Neural cell (in vitro differentiated cells): ENCODE results near the gene DIAPH2. TPM values are rescaled to one million over a fixed set of nuclear protein-coding genes. Genes with fewer than 3 reads are reported as not detected.

ENCODE experiments used
- H2AFZ ChIP-seq: fragments of 200-600, 300-800 bp; sonication (generic), shearing (Covaris generic); 2 replicates; pipeline ENCODE4 v1.6.0; 2014; ENCODE audit warnings: low read depth, mild to moderate bottlenecking, antibody characterized with exemption, low read length, moderate library complexity
- H3F3A ChIP-seq: fragments of 200-600 bp; shearing (Covaris generic); 2 replicates; pipeline ENCODE4 v1.6.1; 2016; ENCODE audit warnings: mild to moderate bottlenecking, moderate library complexity, mixed read lengths, antibody characterized with exemption, low read length; ENCODE audit not compliant: insufficient read depth, poor library complexity, severe bottlenecking
- H3K27ac ChIP-seq: fragments of 200-600, 300-800 bp; sonication (generic), shearing (Covaris generic); 2 replicates; pipeline ENCODE4 v1.5.1; 2014; ENCODE audit warnings: mild to moderate bottlenecking, low read length, moderate library complexity
- H3K27me3 ChIP-seq: fragments of 300-800, 200-600 bp; sonication (generic), shearing (Covaris generic); 2 replicates; pipeline ENCODE4 v1.6.0; 2014; ENCODE audit warnings: mild to moderate bottlenecking, low read depth, low read length, moderate library complexity; ENCODE audit not compliant: insufficient read depth
- H3K36me3 ChIP-seq: fragments of 300-800, 200-600 bp; sonication (generic), shearing (Covaris generic); 2 replicates; pipeline ENCODE4 v1.5.1; 2014; ENCODE audit warnings: mild to moderate bottlenecking, antibody characterized with exemption, low read length, moderate library complexity; ENCODE audit not compliant: insufficient read depth
- H3K4me2 ChIP-seq: fragments of 300-800, 200-600 bp; sonication (generic), shearing (Covaris generic); 2 replicates; pipeline ENCODE4 v1.6.0; 2014; ENCODE audit warnings: mild to moderate bottlenecking, low read length
- H3K4me3 ChIP-seq: fragments of 300-800, 200-600 bp; sonication (generic), shearing (Covaris generic); 2 replicates; pipeline ENCODE4 v1.5.1; 2014; ENCODE audit warnings: mild to moderate bottlenecking, low read length, moderate library complexity
- H3K79me2 ChIP-seq: fragments of 200-600 bp; shearing (Covaris generic); replicated peaks from 2 replicates; pipeline ENCODE4 v1.6.0; 2014; ENCODE audit warnings: mild to moderate bottlenecking, low read length, moderate library complexity; ENCODE audit not compliant: insufficient read depth
- H3K9ac ChIP-seq: fragments of 300-800, 200-600 bp; sonication (generic), shearing (Covaris generic); 2 replicates; pipeline ENCODE4 v1.6.1; 2016; ENCODE audit warnings: mild to moderate bottlenecking, low read length, mixed read lengths
- H3K9me2 ChIP-seq: fragments of 200-600 bp; shearing (Covaris generic); 2 replicates; pipeline ENCODE4 v1.6.1; 2016; ENCODE audit warnings: mild to moderate bottlenecking, low read length, mixed read lengths; ENCODE audit not compliant: insufficient read depth
- H3K9me3 ChIP-seq: fragments of 200-600, 300-800 bp; sonication (generic), shearing (Covaris generic); 2 replicates; pipeline ENCODE4 v1.6.1; 2016; ENCODE audit warnings: mild to moderate bottlenecking, mixed run types, low read length, moderate library complexity, mixed read lengths
- H4K20me1 ChIP-seq: fragments of 200-600 bp; shearing (Covaris generic); 2 replicates; pipeline ENCODE4 v1.6.1; 2016; ENCODE audit warnings: mild to moderate bottlenecking, mixed run types; ENCODE audit not compliant: insufficient read depth
- CTCF ChIP-seq: fragments of 450-650 bp; IDR thresholded peaks from 2 replicates; pipeline ENCODE4 v1.5.1; 2014; ENCODE audit warnings: antibody characterized with exemption, mild to moderate bottlenecking, moderate library complexity; ENCODE audit not compliant: poor library complexity, severe bottlenecking
- EP300 ChIP-seq: fragments of 450-650 bp; conservative IDR thresholded peaks from 2 replicates; pipeline ENCODE4 v1.6.1; 2014; ENCODE audit warnings: antibody characterized with exemption, mild to moderate bottlenecking, moderate library complexity; ENCODE audit not compliant: poor library complexity, severe bottlenecking
- EZH2 ChIP-seq: fragments of 200-600, 300-800 bp; shearing (Covaris generic), sonication (generic); IDR thresholded peaks from 2 replicates; pipeline ENCODE4 v1.6.1; 2014; ENCODE audit warnings: antibody characterized with exemption, low read length, borderline replicate concordance, mild to moderate bottlenecking; ENCODE audit not compliant: insufficient read depth, poor library complexity, severe bottlenecking
- MXI1 ChIP-seq: fragments of 450-650 bp; conservative IDR thresholded peaks from 2 replicates; pipeline ENCODE4 v1.6.1; 2014; ENCODE audit warnings: antibody characterized with exemption, mild to moderate bottlenecking; ENCODE audit not compliant: poor library complexity, severe bottlenecking
- POLR2AphosphoS5 ChIP-seq: IDR thresholded peaks from 2 replicates; pipeline ENCODE4 v1.6.1; 2012
- RAD21 ChIP-seq: fragments of 450-650 bp; conservative IDR thresholded peaks from 2 replicates; pipeline ENCODE4 v1.6.1; 2014; ENCODE audit warnings: antibody characterized with exemption, mild to moderate bottlenecking, moderate library complexity
- REST ChIP-seq: IDR thresholded peaks from 2 replicates; pipeline ENCODE4 v1.6.1; 2012; ENCODE audit warnings: borderline replicate concordance
- SMC3 ChIP-seq: fragments of 450-650 bp; conservative IDR thresholded peaks from 2 replicates; pipeline ENCODE4 v1.6.1; 2014; ENCODE audit warnings: antibody characterized with exemption, mild to moderate bottlenecking, moderate library complexity; ENCODE audit not compliant: poor library complexity
- TAF1 ChIP-seq: IDR thresholded peaks from 2 replicates; pipeline ENCODE4 v1.6.1; 2012; ENCODE audit warnings: low read depth
- polyA plus RNA-seq: library from polyadenylated mRNA; depleted of rRNA; stranded (reverse); fragments of >200 nt; gene quantifications from 2 replicates; pipeline ENCODE4 v1.2.3, GENCODE V29; 2014

DIAPH2 gene
- polyA plus RNA-seq, 1 donor from 2014 or later: 0.07 TPM

- no peaks in the 10 kb centered on the region for H3F3A ChIP-seq
- TF ChIP-seq EP300: no peak
- H3K9ac ChIP-seq: no peak overlapping the region
- H3K27me3 ChIP-seq: no peaks in the 10 kb centered on the region
- no peak overlapping the region for H3K4me2 ChIP-seq
- no peak overlapping the region for H2AFZ ChIP-seq
- H3K27ac ChIP-seq: no peak overlapping the region
- no peaks in the 10 kb centered on the region for H3K9me2 ChIP-seq
- no peaks in the 10 kb centered on the region for H3K9me3 ChIP-seq
- H4K20me1 ChIP-seq: no peaks in the 10 kb centered on the region
- no peak overlapping the region for H3K4me3 ChIP-seq
- H3K79me2 ChIP-seq: no peaks in the 10 kb centered on the region
- no peaks in the 10 kb centered on the region for H3K36me3 ChIP-seq
Measured at GRCh38 chrX:97229318-97229717, 544.7 kb downstream of the DIAPH2 start.

- no peaks in the 10 kb centered on the region for H3F3A ChIP-seq
- no peaks in the 10 kb centered on the region for H3K79me2 ChIP-seq
- H4K20me1 ChIP-seq: no peaks in the 10 kb centered on the region
- H3K4me2 ChIP-seq: no peak overlapping the region
- H3K9me3 ChIP-seq: no peaks in the 10 kb centered on the region
- H3K9me2 ChIP-seq: no peaks in the 10 kb centered on the region
- no peak overlapping the region for H3K27ac ChIP-seq
- H3K36me3 ChIP-seq: no peaks in the 10 kb centered on the region
- TF ChIP-seq RAD21: no peak
- TF ChIP-seq TAF1: no peak
- no peak for TF ChIP-seq EP300
- no peak for TF ChIP-seq SMC3
- TF ChIP-seq POLR2AphosphoS5: no peak
- no peak for TF ChIP-seq REST
- no peak for TF ChIP-seq MXI1
- TF ChIP-seq EZH2: no peak
- no peak for TF ChIP-seq CTCF
- H3K4me3 ChIP-seq: no peak overlapping the region
- H3K9ac ChIP-seq: no peak overlapping the region
- no peaks in the 10 kb centered on the region for H3K27me3 ChIP-seq
- H2AFZ ChIP-seq: no peak overlapping the region
Measured at GRCh38 chrX:97230948-97231347, 546.3 kb downstream of the DIAPH2 start.

GRCh38 chrX:97234471-97235081 is 549.9 kb downstream of the DIAPH2 start:
- no peak overlapping the region for H3K9ac ChIP-seq
- no peaks in the 10 kb centered on the region for H3K9me3 ChIP-seq
- no peak overlapping the region for H2AFZ ChIP-seq
- H3K4me2 ChIP-seq: no peak overlapping the region
- no peaks in the 10 kb centered on the region for H3K79me2 ChIP-seq
- H3K36me3 ChIP-seq: no peaks in the 10 kb centered on the region
- H3K27ac ChIP-seq: no peak overlapping the region
- no peaks in the 10 kb centered on the region for H4K20me1 ChIP-seq
- no peaks in the 10 kb centered on the region for H3F3A ChIP-seq
- H3K9me2 ChIP-seq: no peaks in the 10 kb centered on the region
- H3K4me3 ChIP-seq: no peak overlapping the region
- TF ChIP-seq CTCF: no peak
- TF ChIP-seq POLR2AphosphoS5: no peak
- TF ChIP-seq REST: no peak
- TF ChIP-seq MXI1: no peak
- TF ChIP-seq EP300: no peak
- no peak for TF ChIP-seq SMC3
- no peak for TF ChIP-seq EZH2
- TF ChIP-seq RAD21: no peak
- no peak for TF ChIP-seq TAF1
- H3K27me3 ChIP-seq: no peaks in the 10 kb centered on the region
